ENCODE measurements around the gene PRICKLE1.
"Not testable (repeated sequence)": the region's sequence is repeated elsewhere in the genome, so short reads cannot be mapped to it uniquely, and the experiment has no call there.

Gene PRICKLE1

DNA sequence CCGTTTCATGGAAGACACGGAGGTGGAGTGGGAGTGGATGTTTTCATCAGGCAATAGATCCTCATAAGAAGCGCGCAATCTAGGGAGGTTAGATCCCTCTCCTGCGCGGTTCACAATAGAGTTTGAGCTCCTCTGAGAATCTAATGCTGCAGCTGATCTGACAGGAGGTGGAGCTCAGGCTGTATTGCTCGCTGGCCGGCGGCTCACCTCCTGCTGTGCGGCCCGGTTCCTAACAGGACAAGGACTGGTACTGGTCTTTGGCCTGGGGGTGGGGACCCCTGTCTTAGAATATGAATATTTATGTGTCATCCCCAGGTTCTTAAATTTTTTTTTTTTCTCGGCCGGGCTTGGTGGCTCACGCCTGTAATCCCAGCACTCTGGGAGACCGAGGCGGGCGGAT, 36.7 kb downstream of the PRICKLE1 start:
- DNase-seq: no peak

DNA sequence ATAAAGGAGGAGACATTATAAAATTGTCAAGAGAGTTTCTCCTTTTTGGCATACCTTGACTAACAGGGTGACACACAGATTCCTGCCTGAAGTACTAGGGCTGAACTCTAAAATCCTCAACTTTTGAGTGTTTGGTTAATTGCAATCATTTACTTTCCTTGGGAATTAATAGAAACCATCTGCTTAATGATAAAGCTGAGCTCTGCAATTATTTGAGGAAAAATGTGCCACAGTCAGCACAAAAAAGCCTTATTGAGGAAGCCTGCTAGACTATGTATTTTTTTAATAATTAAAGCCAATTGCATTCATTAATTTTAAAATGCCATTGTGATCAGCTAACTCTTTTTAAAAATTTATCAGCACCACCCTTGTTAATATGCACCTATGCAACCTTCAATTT, 38.7 kb downstream of the PRICKLE1 start:
- DNase-seq: no peak

DNA sequence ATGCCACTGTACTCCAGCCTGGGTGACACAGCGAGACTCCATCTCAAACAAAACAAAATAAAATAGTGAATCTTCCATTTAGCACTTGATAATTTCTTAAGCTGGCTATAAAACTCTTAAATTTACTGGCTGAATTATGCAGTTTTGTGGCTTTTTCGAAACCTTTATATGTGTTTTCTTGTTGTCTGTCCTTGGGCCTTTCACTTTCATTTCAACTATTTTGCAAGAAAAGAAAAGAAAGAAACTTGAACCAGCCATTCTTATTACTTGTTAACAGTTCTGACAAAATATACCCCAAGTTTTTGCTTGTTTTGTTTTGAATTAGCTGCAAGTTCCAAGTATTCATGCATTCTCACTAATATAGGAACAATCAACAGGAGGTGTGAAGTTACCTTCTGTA, 42.8 kb downstream of the PRICKLE1 start:
- DNase-seq: no peak

DNA sequence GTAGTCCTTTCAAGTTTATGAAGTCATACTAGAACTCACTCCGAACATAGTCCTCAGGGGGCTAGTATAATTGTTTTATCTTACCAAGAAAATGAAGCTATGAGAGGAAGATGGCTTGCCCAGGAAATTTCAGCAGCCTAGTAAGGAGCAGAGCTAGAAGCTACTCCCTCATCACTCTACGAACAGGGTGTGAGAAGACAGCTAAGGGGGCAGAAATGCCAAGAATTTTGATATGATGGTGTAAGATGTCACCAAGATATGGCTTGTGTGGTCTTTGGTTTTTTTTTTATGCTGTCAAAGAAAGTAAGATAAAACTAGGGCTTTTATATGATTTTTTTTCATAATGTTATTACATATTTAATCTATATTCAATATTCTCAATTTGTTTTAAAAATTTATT, 47.6 kb downstream of the PRICKLE1 start:
- DNase-seq: no peak

DNA sequence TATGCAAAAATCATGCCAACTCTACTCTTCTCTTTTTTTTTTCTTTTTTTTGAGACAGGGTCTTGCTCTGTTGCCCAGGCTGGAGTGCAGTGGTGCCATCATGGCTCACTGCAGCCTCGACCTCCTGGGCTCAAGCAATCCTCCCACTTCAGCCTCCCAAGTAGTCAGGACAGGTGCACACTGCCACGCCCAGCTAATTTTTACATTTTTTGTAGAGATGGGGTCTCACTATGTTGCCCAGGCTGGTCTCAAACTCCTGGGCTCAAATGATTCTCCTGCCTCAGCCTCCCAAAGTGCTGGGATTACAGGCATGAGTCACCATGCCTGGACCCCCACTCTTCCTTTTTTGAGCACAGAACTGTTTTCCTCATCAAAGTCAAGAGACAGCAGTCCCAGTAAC, 48.2 kb downstream of the PRICKLE1 start:
- not testable (repeated sequence) for DNase-seq

DNA sequence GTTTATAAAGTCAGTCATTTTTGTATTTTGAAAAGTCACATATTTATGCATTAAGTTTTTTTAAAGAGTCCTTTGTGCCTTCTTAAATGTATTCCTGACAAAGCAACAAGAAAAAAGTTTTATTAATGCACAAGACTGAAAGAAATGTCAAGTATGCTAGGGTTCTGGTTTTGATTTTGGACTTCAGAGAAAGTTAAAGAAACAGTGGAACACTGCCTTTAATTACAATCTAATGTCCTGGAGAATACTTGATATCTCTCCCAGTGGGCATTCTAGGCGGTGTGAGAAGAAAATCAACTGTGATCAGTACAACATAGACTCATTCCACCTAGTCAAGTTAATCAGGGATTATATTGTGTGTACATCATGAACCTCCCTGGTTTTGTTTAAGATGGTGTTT, 49.9 kb downstream of the PRICKLE1 start:
- no peak for DNase-seq

DNA sequence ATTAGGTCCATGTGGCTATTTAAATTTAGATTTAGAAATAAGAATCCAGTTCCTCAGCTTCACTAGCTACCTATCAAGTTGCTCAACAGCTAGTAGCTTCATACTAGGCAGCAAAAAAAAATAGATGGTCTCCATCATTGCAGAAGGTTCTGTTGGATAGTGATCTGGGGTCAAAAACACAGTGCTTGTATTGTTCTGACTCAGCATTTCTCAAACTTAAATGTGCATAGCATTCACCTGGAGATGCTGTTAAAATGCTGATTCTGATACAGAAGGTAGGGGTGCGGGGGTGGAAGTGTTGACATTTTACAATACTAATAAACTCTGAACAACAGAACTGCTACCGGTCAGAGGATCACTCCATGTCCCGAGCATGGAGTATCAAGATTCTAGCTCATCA, 51.3 kb downstream of the PRICKLE1 start:
- no peak for DNase-seq

DNA sequence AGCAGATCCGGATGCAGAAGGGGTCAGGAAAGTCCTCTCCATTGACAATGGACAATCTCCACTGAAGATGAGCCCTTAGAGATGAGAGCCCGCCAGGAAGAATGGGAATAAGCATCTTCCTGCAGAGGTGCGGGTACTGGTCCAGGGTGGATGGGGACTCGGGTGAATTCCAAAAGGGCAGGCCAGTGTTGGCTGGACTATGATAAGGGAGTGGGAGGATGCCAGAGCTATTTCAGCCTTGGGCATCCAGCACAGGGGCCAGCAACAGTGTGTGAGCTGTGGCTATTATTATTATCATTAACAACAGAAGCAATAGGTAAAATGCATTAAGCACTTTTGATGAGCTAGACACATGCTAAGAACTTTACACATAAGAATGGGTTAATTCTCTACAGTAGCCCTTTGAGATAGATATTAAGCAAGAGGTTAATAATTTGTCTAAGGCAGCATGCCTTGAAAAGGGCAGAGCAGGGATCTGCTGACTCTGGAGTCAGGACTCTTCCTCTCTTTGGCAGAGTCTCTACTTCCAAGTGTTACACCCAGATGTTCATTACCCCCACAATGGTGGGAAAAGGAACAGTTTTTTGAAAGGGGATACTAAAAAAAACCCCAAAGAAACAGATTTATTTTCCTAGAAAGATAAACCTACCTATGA, 55.2 kb downstream of the PRICKLE1 start:
- DNase-seq: no peak

DNA sequence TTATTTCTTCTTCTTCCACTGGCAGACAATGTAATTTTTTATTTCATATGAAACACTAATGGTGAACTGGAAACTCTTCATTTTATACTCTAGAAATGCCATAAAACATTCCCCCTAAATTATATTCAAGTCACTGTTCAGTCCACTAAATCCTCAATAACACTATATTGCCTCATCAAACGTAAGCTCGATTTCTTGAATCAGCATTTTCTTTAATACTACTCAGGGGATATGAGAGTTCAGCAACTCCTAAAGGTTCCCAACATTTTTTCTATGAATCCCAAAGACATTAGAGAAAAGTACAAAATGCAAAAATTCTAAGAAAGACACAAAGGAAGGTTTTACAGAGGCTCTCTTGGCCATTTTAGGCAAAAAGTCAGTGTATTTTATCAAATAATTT, 59.3 kb downstream of the PRICKLE1 start:
- no peak for DNase-seq

DNA sequence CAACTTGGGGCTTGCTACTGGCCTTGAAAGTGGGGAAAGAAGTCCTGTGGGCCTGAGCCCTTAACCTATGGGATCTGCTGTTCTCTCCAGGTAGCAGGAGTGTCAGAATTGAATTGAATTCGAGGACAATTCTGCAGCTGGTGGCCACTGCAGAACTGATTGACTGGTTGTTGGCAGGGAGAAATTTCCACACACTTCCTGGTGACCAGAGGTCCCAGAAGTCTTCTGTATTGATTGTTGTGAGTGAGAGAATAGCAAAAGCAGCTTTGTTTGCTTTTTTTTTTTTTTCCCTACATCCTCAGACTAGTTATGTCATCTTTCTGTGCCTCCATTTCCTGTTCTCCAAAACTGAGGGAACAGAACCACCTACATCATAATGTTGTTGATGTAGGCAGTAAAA, 64.1 kb downstream of the PRICKLE1 start:
- DNase-seq: no peak

DNA sequence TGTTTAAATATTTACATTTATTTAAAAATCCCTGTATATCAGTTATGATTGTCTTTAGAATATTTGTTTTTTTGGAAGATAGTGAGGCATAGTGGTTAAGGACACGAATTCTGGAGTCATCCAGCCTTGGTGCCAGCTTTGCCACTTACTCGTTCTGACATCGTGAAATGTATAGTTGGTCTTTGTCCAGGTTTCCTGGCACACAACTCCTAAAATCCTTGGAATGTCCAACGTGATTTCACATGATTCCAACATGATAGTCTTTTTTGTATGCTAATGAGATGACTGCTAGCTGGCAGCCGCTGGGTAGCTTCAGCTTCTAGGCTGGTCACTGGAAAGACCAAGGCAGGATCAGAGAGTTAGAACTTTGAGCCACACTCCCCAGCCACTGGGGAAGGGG, 64.8 kb downstream of the PRICKLE1 start:
- DNase-seq: no peak

DNA sequence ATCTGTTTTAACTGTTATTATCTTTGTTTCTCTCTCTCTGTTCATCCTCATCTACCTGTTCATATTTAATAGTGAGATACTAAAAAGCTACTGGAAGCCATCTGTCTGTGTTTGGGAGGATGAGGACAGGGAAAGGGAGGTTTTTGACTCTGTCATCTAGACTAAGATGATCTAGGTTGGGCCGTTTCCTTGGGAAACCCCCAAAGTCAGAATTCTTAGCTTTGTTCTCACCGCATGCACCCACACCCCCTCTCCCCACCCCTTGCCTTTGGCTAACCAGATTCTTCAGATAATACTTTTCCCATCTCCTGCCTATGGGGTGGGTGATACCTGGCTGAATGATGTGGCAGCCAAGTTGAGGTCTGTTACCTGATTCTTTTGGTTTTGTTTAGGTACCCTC, 73.0 kb downstream of the PRICKLE1 start:
- no peak for DNase-seq

DNA sequence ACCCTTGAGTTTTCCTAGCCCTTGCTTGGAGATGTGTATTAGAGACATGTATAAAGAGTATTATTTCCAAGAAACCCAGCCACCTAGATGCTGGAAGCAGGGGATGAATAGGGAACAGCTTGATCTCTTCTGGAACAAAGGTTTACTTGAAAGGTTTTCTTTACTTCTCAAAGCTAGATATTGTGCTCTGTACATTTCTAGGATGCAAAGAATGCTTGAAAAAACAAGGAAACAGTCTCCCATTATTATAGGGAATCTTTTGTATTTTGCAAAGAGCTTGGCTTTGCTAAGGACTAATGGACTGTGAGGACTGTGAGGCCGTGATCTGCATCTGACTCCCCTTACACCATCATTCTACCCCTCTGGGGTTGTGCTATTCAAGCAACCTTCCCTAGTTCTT, 77.9 kb downstream of the PRICKLE1 start:
- no peak for DNase-seq

DNA sequence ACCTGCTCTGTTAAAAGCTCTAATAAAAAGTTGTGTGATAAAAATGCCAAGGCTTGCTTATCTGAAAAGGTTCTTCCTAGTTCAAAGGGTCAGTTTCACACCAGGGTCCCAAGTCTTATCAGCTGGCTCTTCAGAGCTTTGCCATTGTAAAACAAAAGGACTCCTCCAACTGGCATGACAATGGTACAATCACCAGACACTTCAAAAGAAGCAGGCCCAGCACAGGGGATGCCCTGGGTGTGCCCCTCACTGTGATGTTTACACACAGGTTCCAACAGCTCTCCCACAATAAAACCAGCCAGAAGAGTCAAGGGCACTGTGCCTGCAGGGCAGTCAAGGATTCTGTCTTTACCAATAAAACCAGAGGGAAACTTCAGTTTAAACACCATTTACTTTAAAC, 78.7 kb downstream of the PRICKLE1 start:
- no peak for DNase-seq

DNA sequence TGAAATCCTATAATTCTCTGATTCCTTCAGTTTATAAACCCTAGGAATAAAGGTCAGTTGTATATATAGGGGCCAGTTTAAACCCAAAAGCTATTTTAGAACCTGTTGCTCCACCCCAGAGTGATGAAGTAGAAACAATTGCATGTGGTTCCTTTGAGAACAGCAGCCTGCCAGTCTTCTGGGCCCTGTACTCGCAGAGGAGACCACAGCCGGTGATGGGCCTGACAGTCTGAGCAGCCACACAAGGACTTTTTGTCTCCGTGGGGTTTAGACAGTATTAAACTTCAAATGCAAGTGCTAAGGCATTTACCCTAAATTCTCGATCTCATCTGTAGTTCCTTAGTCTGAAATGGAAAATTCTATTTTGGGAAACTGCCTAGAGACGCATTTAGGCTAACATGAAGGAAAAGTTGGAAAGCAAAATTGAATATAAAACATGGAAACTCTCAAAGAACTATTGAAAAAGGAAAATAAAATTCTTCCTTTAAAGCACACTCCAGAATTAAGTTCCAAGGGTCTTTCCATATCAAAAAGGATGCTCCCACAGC, 80.6 kb downstream of the PRICKLE1 start:
- DNase-seq: no peak

DNA sequence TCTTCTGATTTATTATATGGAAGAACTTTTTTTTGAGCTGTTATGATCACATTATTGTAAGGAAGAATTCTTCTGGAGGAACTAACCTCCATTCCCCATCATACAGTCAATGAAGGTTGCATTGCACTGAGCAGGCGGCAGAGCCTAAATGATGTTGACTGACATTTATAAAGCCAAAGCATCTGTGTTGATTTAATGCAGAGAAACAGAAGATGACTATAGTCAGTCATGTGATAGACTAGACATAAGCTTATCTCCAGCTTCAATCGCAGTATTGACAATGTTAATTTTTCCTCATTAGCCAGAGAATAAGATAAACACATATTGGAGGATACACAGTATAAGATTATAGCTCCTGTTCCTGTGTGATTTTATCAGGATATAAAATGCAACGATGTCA, 82.0 kb downstream of the PRICKLE1 start:
- no peak for DNase-seq

DNA sequence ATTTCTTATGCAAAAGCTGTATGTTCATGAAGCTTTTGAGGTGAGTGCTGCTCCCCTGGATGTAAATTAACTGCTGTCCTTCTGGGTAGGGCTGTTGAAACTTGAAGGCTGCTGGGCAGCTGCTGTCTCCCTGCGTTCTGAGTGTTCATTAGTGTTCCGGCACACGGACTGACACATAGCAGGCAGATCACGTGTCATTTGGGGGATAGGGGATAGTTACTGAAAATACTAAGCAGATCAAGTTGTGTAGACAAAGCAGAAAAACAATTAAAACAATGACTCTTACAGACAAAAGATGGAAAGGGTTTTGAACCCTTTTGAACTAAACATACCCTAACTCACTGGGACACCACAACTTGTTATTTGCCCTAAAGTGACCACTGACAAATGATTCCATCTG, 82.5 kb downstream of the PRICKLE1 start:
- DNase-seq: no peak

DNA sequence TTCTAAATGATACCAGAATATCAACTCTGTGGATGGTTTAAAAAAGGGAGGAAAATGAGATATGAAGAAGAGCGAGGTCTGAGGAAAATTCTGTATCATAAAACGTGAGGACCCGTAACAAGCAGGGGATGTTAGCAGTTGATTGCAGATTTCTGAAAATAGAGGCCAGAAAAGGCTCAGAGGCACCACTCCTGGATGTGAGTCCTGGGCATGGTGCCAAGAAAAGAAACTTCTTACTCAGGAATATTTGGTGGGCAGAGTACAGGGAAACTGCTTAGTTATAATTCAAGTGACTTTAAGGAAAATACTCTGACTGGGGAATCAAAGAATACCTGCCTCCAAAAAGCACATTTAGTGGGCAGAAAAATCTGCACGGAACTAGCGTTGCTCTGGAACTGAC, 85.5 kb downstream of the PRICKLE1 start:
- no peak for DNase-seq

DNA sequence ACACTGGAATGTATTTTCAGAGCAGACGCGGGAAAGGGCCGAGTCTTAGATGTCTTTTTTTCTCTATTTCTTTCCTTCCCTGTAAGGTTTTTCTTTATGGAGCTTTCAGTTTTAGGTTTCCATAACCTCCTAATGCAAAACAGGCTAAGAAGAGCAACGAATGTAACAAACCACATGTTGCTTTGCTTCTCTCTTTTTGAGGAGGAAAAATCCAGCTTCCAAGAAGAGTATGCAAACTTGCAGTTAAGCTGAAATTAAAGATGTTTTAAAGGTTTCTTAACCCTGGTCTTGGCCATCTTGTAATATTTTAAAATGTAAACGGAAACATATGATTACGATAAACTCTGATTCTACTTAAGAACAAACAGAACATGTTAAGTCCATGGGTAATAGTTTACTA, 86.9 kb downstream of the PRICKLE1 start:
- no peak for DNase-seq

DNA sequence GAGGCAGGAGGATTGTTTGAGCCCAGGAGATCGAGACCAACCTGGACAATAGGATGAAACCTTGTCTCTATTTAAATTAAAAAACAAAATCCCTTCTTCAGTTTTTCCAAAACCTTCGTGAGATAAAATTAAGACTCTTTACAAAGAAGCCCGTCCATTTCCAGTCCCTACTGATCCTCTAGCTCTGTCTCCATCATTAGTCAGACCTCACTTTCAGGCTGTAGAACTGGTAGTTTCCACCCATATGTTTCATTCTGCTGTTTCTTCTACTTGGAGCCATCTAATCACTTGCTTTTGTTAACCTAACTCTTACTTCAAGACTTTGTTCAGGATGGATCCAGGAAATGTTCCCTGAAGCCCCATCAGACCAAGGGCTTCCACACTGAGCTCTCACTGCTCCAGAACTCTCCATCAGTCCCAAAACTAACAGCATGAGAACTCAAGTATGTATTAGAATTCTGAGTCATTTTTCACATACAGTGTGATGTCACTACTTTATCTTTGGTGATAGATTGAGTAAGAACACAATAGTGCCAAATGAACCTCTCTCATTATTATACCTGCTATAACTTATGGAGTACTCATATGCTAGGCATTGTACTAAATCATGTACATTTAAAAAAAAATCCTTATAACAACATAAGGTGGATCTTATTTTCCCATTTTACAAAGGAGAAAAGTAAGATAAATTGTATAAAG, 90.8 kb downstream of the PRICKLE1 start:
- no peak for DNase-seq

DNA sequence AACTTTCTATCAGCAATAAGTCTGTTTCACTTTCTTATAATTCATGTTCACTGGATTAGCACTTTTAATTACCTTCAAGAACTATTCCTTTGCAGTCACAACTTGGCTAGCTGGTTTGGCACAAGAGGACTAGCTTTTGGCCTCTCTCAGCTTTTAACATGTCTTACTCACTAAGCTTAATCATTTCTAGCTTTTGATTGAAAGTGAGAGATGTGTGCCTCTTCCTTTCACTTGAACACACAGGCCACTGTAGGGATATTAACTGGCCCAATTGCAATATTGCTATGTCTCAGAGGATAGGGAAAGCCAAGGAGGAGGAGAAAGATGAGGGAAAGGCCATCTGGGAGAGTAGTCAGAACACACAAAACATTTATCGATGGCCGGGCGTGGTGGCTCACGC, 92.7 kb downstream of the PRICKLE1 start:
- DNase-seq: no peak

DNA sequence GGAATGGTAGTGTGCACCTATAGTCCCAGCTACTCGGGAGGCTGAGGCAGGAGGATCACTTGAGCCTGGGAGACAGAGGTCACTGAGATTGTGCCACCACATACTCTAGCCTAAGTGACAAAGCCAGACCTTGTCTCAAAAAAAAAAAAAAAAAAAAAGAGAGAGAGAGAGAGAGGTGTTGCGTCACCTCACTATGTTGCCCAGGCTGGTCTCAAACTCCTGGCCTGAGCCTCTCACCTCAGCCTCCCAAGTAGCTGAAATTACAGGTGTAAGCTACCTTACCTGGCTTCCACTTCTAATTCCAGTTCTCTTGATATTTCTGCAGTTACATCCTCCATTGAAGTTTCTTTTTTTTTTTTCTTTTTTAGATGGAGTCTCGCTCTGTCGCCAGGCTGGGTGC, 94.3 kb downstream of the PRICKLE1 start:
- no peak for DNase-seq

DNA sequence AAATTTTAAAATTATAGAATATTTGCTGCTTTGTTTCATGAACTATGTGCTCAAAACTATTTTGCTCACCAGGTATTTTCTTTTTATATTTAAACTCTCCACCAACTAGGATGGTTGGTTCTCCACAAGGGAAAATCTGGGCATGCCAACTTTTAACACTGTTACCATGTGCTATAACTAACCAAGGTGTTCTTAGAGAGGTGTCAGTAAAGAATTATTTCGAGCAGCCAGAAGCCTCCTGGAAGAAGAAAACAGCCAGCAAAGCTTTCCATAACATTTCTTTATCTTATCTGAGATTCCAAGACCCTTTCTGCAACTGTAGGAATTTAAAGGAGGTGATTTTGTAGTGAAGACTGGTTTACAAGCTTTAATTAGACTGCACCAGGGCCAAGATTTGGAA, 97.3 kb downstream of the PRICKLE1 start:
- no peak for DNase-seq

DNA sequence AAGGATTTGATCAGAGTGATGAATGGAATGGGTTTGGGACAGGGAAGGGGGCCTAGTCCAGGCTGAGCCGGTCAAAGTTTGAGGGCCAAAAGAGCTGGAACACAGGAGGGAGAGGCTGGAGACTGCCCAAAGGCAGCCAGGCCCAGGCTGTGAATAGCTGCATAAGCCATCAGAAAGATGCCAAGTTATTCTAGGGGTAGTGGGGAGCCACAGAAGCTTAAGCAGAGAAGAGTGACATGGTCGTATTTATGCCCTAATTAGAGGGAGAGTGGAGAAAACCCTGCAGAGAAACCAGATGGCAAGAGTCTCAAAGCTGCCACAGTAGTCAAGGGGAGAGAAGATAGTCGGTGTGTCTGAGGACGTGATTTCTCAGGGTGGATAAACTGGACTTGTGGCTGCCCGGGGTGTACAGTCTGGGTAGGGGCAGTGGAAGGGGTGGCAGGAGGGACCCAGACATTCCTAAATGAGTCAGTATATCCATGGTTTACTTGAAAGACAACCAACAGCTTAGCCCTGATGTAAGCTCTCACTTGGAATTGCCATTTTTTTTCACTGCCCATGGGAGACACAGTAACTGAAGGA, 99.2 kb downstream of the PRICKLE1 start:
- DNase-seq: no peak

Data from central memory CD4-positive, alpha-beta T cell (primary cell).